CD1c-positive myeloid dendritic cell (primary cell): Measurements from ENCODE around the gene MYH14.

Experiments
- DNase-seq: peaks from one replicate; pipeline ENCODE4 v3.0.0-alpha.2; 2016; ENCODE audit errors: extremely low spot score

Gene MYH14

GRCh38 chr19:50290775-50291174, 87.4 kb downstream of the MYH14 start:
- DNase-seq = no peak

- DNase-seq = no peak
Measured at GRCh38 chr19:50292216-50292827, 88.9 kb downstream of the MYH14 start.

- no peak for DNase-seq
Measured at GRCh38 chr19:50293263-50294004, 90.0 kb downstream of the MYH14 start.

- DNase-seq = peak; percentile 70
Measured at GRCh38 chr19:50300051-50300450, 96.6 kb downstream of the MYH14 start.

- DNase-seq = peak; percentile 80
Measured at GRCh38 chr19:50300814-50301606, 97.6 kb downstream of the MYH14 start.

- no peak for DNase-seq
Measured at GRCh38 chr19:50301607-50301971, 98.2 kb downstream of the MYH14 start.

- DNase-seq = no peak
Measured at GRCh38 chr19:50303558-50303957, 100.1 kb downstream of the MYH14 start.

- DNase-seq = no peak
Measured at GRCh38 chr19:50308991-50309390, 105.6 kb downstream of the MYH14 start.

- DNase-seq = no peak
Measured at GRCh38 chr19:50309396-50310125, 106.1 kb downstream of the MYH14 start.

- DNase-seq = no peak
Measured at GRCh38 chr19:50310759-50311465, 107.5 kb downstream of the MYH14 start.

GRCh38 chr19:50311723-50312635, 108.6 kb downstream of the MYH14 start:
- no peak for DNase-seq

- DNase-seq = no peak
Measured at GRCh38 chr19:50312967-50313811, 109.8 kb downstream of the MYH14 start.

- no peak for DNase-seq
Measured at GRCh38 chr19:50313812-50314536, 110.6 kb downstream of the MYH14 start.

- DNase-seq = no peak
Measured at GRCh38 chr19:50314724-50315708, 111.6 kb downstream of the MYH14 start.

- DNase-seq = no peak
Measured at GRCh38 chr19:50315773-50316448, 112.5 kb downstream of the MYH14 start.

GRCh38 chr19:50317115-50317514, 113.7 kb downstream of the MYH14 start:
- no peak for DNase-seq

GRCh38 chr19:50318438-50318837, 115.0 kb downstream of the MYH14 start:
- DNase-seq = no peak
